LoVo (cell line): ENCODE data around the gene ITGA2B.
"Not testable (repeated sequence)": the region's sequence is repeated elsewhere in the genome, so short reads cannot be mapped to it uniquely, and the experiment has no call there.

Experiments
- DNase-seq: peaks from one replicate; pipeline ENCODE4 v3.0.0-alpha.2; 2016; ENCODE audit warnings: low spot score

Gene ITGA2B

DNA sequence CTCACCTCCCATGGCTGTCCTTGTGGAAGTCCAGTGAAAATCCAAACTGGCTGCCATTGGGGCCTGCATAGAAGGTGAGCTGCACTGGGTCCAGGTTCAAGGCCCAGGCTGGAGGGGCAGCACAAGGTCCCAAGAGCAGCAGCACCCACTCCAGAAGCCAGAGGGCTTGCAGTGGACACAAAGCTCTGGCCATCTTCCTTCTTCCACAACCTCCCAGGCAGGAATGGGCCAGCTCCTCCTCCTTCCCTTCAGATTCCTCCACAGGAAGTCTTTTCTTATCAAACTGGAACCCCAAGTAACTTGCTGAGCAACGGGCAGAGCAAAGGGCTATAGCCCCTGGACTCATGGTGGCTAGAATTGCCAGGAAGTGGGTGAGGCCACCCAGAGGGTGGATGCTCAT is at the start of gene ITGA2B:
Gene ITGA2B, minus strand, starts transcription at position 369 of the 400 bp plus-strand sequence. Its CDS starts 176 bp downstream, at position 193.
- no peak for DNase-seq

DNA sequence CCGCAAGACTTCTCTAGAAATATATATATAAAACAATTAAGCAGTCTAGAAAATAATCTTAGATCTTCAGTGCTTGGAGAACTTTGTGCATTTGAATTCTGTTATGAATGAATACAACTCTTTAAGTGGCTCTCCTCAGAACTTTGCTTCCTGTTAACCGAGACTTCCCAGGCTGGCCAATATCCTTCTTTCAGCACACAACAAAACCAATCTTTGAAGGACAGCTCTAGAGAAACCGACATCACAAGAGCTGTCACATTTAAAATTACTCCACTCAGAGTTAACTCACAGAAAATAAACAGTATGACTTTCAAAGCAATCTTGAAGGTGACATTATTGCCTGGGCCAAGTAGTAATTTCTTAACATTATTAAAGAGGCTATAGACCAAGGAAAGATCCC is 49.7 kb upstream of the ITGA2B start:
- DNase-seq = no peak

DNA sequence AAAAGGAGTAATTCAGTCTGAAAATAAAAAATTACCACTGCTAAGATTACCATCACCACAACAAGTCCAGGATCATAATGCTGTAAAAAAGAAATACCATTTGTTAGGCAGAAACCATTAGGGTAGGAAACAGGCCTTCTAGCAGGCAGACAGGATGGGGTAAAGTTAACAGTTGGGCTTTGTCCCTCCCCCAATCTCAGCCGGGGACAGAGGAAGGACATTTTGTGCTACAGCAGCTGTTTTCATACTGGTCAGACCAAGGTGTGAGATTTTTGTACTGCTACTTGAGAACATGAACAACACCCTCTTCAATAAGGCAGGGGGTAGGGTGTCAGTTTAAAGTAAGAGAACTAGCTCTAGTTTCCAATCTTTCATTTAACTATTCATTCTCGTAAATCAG is 49.2 kb upstream of the ITGA2B start:
- no peak for DNase-seq

DNA sequence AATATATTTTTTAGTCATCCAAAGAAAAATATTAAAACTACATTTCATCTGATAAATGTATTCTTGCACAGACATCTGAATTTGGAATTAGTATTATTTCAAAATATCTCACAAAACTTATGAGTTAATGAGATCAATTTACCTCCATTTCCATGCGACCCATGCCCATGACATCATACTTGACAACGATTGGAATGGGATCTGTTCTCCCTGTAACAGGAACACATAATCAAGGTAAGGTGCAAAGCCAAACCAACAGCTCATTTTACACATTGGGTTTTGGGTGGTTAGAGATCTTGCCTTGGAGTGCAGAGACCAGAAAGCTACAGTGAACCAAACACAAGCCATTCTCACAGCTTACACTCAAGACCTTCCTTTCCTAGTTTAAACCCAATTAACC is 46.9 kb upstream of the ITGA2B start:
- no peak for DNase-seq

DNA sequence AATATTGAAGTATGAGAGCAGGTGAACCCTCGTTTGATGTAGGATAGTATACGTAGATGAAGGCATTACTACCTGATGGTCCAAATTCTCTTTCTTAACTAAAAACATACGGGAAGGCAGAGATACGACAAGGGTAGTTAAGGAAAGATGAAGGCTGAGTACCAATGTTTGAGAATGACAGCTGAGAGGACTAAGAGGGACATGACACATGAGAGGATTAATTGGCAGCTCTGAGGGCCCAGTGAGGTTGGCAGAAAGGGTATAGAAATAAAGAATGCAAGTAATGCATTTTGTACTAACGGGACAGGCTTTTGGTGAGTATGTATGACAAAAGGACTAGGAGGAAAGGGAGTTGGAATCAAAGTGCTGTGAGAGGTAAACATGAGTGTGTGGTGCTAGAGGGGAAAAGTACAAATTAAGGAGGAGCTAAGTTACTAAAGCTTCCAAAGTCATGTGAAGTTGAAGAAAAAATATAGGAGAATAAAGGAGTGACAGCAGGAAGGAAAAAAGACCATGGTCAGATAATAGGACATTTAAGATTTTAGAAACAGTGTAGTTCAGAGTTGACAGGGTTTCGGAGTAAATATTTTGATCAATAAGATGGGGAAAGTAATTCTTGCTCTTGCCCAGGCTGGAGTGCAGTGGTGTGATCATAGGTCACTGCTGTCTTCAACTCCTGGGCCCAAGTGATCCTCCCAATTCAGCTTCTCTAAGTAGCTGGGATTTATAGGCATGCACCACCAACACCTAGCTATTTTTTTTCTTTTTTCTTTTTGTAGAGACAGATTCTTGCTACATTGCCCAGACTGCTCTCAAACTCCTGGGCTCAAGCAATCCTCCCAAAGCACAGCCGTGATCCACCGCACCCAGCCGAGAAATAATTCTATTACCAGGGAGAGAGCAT is 43.1 kb upstream of the ITGA2B start:
- DNase-seq = no peak

DNA sequence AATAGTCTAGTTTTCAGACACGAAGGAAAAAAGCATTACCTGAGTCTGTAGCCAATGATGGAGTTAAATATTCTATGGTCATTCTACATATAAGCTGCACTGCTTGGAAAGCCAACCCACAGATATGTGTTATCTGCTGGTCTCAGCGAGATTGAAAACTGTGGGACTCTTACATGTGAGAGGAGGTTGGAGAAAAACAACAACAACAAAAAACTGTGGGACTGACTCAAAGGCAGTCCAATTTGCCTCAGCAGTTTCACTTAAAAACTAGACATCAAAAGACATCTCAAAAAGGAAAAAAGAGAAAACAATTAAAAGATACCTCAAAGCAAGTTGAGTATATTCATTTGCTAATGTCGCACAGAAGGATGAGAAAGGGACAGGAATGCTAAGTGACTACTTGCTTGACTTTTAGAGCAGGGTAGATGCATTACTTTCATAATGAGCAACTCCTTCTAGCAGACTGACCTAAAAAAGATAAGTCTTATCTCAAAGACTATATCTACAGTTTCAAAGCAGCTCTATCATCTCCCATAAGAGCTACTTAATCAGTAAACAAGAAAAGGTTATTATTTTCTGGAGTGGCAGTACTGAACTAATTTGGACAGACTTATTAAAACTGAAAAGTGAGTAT is 35.5 kb upstream of the ITGA2B start:
- no peak for DNase-seq

DNA sequence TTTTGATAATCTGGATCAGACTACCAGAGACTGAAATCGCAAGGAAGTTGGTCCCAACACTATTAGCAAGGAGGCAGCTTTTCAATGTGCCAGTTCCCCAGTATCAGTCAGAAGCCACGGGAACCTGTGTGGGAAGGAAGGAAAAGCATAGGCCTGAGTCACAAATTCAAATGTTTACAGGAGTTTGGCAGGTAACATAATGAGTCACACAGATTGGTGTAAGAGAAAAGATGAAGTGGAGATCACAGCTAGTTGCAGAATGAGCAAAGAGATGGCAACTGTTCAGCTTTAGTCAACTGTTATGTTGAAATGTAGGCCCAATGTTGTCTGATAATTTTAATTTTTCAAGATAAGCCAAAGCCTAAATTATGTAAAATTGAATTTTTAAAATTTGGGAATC is 28.1 kb upstream of the ITGA2B start:
- DNase-seq = peak; percentile 29

DNA sequence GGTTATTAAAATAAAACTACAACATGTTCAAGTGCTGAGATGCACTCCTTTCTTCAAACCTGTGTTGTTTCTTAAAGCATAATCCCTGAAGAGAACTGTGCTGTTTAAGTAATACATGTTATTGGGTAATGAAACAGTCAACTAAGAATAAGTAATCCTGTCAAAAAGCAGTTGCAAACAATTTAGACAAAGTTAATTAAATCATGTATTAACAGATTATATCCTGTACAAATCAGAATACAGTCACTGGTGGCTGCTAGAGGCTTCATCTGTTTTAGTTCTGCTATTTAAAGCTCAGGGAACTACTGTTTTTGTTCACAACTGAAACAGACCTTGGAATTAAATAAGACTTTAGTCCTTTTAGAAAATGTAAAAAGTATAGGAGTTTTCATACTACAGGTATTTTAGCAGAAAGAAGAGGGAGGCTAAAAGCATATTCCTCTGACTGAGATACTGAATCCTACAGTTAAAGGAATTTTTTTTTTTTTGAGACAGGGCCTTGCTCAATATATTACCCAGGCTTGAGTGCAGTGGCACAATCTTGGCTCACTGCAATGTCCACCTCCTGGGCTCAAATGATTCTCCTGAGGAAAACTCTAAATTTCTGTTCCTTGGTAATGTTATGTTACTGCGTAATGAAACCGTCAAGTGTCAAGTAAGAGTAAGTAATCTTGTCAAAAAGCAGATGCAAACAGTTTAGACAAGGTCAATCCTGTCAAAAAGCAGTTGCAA is 27.3 kb upstream of the ITGA2B start:
- DNase-seq = no peak

DNA sequence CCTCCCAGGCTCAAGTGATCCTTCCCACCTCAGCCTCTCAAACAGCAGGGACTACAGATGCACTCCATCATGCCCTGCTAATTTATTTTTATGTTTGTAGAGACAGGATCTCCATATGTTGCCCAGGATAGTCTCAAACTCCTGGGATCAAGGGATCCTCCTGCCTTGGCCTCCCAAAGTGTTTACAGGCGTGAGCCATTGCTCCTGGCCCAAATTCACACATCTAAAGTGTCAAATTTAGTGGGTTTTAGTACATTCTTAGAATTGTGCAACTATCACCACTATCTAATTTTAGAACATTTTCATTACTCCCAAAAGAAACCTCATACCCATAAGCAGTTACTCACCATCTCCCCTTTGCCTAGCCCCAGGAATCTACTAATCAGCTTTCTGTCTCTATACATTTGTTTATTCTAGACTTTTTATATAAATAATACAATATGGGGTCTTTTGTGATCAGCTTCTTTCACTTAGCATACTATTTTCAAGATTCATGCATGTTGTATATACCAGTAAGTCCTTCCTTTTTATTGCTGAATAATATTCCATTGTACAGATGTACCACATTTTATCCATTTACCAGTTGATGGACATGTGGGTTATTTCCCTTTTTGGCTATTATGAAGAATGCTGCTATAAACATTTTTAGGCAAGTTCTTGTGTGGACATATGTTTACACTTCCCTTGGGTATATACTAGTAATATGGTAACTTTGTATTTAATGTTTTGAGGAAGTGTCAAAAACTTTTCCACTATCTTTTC is 25.1 kb upstream of the ITGA2B start:
- no peak for DNase-seq

DNA sequence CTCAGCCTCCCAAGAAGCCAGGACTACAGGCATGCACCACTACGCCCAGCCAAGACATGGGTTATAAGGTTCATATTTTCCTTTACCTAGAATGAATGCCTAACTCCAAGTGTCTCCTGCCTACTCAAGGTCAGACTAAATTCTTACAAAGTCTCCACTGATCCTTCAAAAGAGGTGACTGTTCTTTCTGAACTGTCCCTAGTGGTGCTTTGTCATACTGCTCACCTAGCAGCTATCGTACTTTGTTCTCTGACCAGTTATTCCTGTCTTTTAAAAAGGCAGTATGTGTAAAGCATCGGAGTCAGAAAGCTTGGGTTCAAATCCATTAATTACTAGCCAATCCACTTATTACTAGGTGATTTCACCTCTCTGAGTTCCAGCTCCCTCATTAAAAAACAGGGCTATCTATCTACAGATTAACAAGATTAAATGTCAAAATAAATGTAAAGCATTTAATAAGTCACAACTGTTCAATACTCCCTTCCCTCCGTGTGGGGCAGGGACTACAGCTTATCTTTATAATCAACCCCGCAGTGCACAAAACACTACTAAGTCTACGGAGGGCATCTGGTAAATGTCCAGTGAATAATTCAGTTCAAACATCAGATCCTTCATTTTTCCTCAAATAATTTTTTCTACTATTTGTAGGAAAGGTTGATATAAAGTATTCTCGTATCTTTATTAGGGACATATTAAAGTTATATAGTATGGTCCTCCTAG is 20.0 kb upstream of the ITGA2B start:
- DNase-seq = no peak

DNA sequence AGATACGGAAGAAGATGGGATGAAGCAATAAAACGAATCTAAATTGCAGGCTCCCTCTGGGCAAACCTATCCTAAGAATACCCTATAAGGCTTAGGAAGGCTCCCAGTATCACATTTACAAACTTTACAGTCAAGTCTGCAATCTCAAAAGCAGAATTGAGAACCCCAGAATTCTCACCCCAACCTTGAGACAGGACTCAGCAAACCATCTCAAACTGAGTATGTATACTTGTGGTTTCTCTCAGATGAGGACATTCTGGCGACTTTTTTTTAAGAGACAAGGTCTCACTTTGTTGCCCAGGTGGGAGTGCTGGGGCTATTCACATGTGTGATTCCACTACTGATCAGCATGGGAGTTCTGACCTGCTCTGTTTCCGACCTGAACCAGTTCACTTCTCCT is 19.3 kb upstream of the ITGA2B start:
- DNase-seq = no peak

DNA sequence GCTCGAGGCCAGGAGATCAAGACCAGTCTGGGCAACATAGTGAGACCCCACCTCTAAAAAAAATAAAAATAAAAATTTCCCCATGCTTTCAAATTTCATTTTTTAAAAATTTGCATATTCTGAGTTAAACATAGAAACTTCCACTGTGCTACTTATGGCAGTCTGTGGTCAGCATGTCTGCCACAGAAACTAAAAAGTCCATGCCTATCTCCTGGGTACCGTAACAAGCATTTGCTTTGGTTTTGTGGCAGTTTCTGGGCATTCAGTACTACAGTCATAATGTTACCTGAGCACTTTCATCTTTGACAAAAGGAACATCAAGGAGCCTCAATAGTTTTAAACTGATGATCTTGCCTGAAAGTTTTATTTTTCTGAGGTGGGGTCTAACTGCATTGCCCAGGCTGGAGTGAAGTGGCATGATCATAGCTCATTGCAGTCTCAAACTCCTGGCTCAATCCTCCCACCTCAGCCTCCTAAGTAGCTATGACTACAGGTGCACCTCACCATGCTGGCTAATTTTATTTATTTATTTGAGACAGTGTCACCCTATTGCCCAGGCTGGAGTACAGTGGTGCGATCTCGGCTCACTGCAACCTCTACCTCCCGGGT is 13.2 kb upstream of the ITGA2B start:
- no peak for DNase-seq

DNA sequence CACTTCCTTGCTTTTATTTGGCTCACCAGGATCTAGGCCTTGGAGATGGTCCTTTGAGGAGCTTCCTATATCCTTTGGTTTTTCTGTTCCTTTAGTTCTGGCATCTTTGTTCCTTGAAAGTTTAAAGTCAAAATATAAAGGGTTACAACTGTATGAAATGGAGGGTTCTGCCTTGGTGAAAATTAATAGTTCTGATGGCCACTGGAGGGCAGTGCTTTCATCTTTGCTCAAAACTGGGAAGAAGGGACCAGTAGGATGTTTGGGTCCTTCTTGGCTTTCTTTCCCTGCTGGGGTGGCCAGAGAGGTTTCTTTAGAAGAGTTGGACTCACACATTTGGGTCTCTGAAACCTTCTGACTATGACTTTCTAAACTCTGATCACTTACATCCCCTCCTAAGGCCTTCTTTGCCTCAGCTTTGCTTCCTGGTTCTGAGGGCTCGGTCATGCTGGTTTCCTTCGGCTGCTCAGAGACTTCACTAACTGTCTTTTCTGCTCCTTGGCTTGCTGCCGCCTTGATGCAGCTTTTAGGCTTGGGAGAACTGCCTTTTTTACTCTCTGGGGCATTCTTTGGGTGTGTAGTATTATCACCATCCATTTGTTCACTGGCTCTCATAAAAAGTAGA is 10.9 kb upstream of the ITGA2B start:
- no peak for DNase-seq

DNA sequence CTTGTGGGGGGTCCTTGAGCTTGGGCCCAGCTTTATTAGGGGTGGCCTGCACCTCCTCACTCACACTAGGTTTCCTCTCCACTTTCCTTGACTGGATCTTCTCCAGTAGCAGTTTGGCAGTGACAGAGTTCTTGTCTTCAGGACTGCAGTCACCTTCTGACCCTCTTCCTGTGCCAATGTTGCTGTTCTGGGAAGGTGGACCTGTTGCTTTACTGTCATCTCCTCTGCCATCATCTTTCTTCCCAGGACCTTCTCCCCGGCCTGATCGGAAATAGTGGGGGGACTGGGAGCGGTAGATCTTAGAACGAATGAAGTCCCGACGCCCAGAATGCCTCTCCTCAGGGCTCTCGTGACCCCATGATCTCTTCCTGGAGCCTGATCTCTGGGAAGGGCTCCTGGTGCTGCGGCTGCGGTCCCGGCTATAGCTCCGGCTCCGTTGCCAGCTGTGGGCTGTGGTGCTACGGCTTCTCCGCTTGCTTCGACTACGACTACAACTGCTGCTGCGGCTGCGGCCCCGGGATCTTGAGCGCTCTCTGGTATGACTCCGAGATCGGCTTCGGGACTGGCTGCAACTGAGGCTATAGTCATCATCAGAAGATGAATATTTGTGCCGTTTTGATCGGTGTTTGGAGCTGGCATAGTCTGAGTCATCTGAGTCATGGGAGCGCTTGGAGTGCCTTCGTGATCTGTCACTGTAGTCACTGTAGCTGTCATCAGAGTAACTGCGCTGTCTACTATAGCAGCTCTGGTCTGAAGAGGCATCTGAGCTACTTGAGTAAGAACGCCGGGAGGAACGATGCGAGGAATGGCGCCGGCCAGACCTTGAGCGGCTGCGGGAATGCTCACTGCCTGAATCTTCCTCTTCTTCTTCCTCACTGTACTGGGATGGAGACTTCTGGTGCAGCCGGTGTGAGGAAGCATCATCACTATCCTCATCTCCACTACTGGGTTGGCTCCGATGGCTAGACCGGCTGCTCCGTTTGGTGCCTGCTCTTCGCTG is 9.5 kb upstream of the ITGA2B start:
- DNase-seq = no peak

DNA sequence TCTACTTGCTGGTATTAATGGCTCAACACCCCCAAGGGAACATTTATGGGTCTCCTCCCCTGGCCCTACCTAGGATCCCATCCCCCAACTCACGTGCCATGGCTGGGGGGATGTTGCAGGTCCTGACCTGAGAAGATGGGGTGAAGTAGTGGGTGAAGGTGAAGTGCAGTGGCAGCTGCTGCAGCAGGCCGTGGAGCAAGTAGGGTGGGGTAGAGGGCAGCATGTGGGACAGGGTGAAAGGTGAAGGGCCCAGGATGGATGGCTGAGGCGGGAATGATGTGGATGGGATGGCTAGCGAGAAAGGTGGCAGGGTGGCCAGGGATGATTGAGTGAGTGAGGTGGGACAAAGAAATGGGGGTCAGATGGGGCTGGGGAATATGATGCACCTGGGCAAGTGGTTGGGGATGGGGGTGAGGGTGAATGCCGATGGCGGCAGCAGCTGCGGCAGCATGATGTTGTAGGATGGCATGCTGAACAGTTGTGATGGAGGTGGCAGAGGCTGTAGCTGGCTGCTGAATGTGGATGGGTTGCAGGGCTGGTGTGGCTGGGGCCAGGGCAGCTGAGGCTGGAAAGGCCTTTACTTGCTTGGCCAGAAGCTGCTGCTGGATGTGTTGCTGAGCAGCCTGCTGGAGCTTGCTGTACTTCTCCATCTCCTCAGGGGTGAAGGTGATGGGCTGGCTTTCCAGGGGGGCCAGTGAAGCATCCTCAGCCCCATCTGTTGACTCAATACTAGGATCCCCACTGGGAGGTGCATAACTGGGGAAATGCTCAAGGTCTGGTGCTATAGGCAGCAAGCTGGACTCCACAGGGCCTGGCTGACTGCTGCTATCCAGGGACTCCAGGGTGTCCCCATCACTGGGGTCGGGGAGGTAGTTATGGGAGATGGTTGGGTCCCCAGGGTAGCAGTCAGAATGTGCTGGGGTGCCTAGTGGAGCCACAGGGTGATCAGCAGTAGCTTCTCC is 8.3 kb upstream of the ITGA2B start:
- no peak for DNase-seq

DNA sequence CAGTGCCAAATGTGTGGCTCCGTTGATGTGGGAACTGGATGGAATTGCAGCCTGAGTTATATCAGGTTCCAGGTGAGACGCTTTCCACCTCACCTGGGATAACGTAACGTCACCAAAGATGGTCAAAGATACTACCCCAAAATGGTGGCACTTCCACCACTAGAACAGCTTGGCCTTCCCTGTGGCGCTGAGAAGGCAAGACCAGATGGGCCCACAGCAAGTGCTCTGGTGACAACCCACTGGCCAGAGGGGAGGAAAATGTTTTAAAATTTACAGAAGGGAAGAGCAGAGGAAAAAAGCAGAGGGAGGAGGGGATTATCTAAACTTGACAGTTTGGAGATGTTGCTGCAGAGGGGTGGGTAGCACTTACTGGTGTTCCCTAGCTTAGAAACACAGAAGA is 7.5 kb upstream of the ITGA2B start:
- no peak for DNase-seq

DNA sequence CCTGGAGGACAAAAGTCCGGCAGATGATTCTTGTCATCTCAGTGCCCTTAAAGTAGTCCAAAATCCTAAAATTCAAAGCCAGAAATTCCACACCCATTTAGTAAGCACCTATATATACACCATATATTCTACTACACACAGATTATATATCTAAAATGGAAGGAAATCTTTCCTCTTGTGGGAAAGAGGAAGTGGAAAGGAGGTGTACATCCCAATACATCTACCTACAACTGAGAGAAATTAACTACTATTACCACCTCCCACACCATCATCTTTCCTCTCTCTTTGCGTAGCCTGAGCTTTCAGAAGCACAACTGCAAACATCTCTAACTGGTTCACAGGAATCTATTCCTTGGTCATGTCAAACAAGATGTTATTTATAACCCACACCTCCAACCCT is 5.4 kb upstream of the ITGA2B start:
- DNase-seq = no peak

DNA sequence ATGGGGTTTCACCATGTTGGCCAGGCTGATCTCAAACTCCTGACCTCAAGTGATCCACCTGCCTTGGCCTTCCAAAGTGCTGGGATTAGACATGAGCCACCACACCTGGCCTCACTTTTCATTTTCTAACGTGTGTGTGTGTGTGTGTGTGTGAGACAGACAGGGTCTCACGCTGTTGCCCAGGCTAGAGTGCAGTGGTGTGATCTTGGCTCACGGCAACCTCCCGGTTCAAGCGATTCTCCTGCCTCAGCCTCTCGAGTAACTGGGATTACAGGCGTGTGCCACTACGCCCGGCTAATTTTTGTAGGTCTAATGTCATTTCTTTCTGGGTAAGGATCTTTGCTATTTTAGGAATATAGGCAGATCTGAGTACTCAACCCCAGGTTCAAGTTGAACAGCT is 4.7 kb upstream of the ITGA2B start:
- not testable (repeated sequence) for DNase-seq
